Pancreas (tissue), 10 donors: ENCODE measurements around the gene PDE6G. TPM values are rescaled to one million over a fixed set of nuclear protein-coding genes. Genes with fewer than 3 reads are reported as not detected.

Experiments used
- ATAC-seq, 4 donors: fragments of 200-7000 bp; cut with Tn5 transposase; one replicate each; pipeline versions ENCODE4 v1.8.0 to v1.9.1; 2020; ENCODE audit warnings: mild to moderate bottlenecking in 4 of 4, moderate library complexity in 4 of 4
- DNase-seq, 6 donors: peaks; one replicate each; pipeline ENCODE4 v3.0.0-alpha.2; 2020
- FAIRE-seq: peaks from 2 replicates; lab custom pipeline; 2012; peaks lifted over from hg19 to GRCh38; lab: Jason Lieb, UNC
- H3K27ac ChIP-seq, 4 donors: fragments of 200-600 bp; sonication (generic); 1 replicate in 3 of 4; 2 replicates in 1 of 4; pipeline versions ENCODE4 v1.5.0 to v1.8.0; 2020
- H3K27me3 ChIP-seq, 4 donors: fragments of 200-600 bp; one replicate each; pipeline ENCODE4 v1.8.0; 2021
- H3K36me3 ChIP-seq, 3 donors: fragments of 200-600 bp; sonication (generic) in 1 of 3; one replicate each; pipeline versions ENCODE4 v1.5.0 to v1.8.0; 2020 to 2021
- H3K4me1 ChIP-seq, 3 donors: fragments of 200-600 bp; one replicate each; pipeline ENCODE4 v1.8.0; 2021
- H3K4me3 ChIP-seq, 4 donors: fragments of 200-600 bp; sonication (generic) in 2 of 4; one replicate each; pipeline versions ENCODE4 v1.5.0 to v1.8.0; 2020 to 2021
- H3K9me3 ChIP-seq, 4 donors: fragments of 200-600 bp; one replicate each; pipeline ENCODE4 v1.8.0; 2021
- WGBS, 2 donors: extraction: QIAGEN DNeasy Blood & Tissue Kit; methylation state at CpG; one replicate each; pipeline ENCODE4 v1.1.7; 2013; 5-methylcytosine and 5-hydroxymethylcytosine counted together
- intact Hi-C, 3 donors: fragments of 100-400 bp; cut with DNase I; formaldehyde crosslinking; loops; one replicate each; pipeline versions ENCODE4 v1.11.1 to v1.14.2; 2022
- polyA plus RNA-seq, 2 donors: library from polyadenylated mRNA; stranded (reverse); fragments of 200-250 nt; gene quantifications; one replicate each; pipeline ENCODE4 v1.2.3, GENCODE V29; 2013
- total RNA-seq, 6 donors: library from RNA; stranded (reverse); fragmentation: NEBNext Ultra II Directional in 4 of 6; extraction: Animal tissue kit (Norgen Biotek cat#: 25700) in 4 of 6; gene quantifications; one replicate each; pipeline versions ENCODE4 v1.2.1 to v1.2.4, GENCODE V29; 2021 to 2023
- TF ChIP-seq, protein P1 (sequence below), 4 donors: fragments of 200-600 bp; sonication (generic) in 3 of 4; IDR thresholded peaks; one replicate each; pipeline versions ENCODE4 v1.5.0 to v1.8.0; 2021; ENCODE audit warnings: antibody characterized with exemption in 4 of 4
- donor health status: healthy with polysubstance abuse.
- donor health status: DM: no; HTN: no; CAD: no; lungs with moderate emphysema.
- donor health status: DM: no; HTN: no; CAD: no.
- donor health status: control.
- donor health status: control.
- donor health status: Bipolar disorder and iron deficiency.
- donor health status: DM: yes; HTN: yes; CAD: no.
- donor health status: DM: no; HTN: no; CAD: no.
- donor health status: DM: no; HTN: no; CAD: no.
- donor health status: DM: yes; HTN: yes; CAD: no.

PDE6G gene
- total and polyA plus RNA-seq, 8 donors: 0.31 to 0.49 (median 0.42) TPM; not detected in 4

DNA sequence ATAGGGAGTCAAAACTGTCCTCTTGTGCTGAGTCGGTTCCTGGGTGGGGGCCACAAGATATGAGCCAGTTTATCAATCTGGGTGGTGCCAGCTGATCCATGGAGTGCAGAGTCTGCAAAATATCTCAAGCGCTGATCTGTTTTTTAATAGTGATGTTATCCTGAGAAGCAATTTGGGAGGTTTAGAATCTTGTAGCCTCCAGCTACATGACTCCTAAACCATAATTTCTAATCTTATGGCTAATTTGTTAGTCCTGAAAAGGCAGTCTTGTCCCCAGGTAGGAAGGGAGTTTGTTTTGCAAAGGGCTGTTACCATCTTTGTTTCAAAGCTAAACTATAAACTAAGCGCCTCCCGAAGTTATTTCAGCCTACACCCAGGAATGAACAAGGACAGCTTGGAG, 17.7 kb downstream of the PDE6G start:
- peaks cover 0 to 23% (median 7%) of the 10 kb centered on the region in 3 donors for H3K4me1 ChIP-seq
- intact Hi-C loops: no loop called here
- no peaks in the 10 kb centered on the region for H3K27me3 ChIP-seq
- ATAC-seq: no peak
- H3K9me3 ChIP-seq: no peaks in the 10 kb centered on the region
- no peaks in the 10 kb centered on the region for H3K36me3 ChIP-seq
- no peak overlapping the region for H3K27ac ChIP-seq
- WGBS, 2 donors: 62 to 70% methylated on average over 4 of the region's 4 CpGs
- no peak for FAIRE-seq
- no peak overlapping the region for H3K4me3 ChIP-seq
- DNase-seq: no peak
- TF ChIP-seq, protein P1, sequence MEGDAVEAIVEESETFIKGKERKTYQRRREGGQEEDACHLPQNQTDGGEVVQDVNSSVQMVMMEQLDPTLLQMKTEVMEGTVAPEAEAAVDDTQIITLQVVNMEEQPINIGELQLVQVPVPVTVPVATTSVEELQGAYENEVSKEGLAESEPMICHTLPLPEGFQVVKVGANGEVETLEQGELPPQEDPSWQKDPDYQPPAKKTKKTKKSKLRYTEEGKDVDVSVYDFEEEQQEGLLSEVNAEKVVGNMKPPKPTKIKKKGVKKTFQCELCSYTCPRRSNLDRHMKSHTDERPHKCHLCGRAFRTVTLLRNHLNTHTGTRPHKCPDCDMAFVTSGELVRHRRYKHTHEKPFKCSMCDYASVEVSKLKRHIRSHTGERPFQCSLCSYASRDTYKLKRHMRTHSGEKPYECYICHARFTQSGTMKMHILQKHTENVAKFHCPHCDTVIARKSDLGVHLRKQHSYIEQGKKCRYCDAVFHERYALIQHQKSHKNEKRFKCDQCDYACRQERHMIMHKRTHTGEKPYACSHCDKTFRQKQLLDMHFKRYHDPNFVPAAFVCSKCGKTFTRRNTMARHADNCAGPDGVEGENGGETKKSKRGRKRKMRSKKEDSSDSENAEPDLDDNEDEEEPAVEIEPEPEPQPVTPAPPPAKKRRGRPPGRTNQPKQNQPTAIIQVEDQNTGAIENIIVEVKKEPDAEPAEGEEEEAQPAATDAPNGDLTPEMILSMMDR (IDR thresholded peaks at IDR 0.05): no peak

DNA sequence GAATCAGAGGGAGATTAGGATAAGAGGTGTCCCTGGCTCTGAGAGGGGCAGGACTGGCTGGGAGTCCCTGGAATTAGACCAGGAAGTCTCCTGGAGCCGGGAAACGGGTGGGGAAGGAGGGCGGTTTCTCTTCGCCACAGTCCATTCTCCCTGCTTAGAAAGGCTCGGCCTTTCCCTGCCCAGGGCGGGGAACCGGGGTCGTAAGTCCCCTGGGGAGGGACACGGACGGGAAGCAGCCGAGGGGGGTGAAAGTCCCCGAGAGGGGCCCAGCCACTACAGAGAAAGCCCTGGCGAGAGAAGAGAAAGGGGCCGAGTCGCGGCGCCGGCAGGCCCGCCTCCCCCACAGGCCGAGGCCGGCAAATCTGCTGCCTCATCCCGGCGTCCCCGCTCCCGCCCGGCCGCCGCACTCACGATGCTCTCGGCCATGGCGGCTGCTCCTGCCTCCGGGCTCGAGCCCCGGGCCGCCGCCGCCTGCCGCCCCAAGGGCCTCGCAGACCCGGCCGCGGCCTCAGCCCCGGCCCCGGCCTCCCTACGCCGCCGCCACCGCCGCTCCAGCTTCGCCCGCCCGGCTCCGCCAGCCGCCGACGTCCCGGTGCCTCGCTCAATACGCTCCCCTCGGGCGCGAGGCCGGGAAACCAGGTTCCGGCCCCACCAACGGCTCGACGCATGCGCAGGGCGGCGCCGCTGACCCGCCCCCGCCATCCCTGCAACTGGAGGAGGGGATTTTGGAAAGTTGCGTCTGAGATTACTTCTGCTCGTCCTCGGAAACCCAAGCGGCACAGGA, 19.6 kb downstream of the PDE6G start, which contains the start of the genes NPLOC4 and TSPAN10:
Gene NPLOC4 (minus strand): TSS at position 608 of the 784 bp plus-strand sequence. CDS start 182 bp downstream, at position 426.
Gene TSPAN10 (plus strand): TSS at position 692 of the 784 bp plus-strand sequence. CDS start 5,217 bp downstream, outside the sequence.
- no peaks in the 10 kb centered on the region for H3K27me3 ChIP-seq
- peak within 1 kb of the TSS; percentile 74 to 95 (median 94) for H3K4me3 ChIP-seq
- ATAC-seq: peak; percentile 93 to 95 (median 93)
- no peaks in the 10 kb centered on the region for H3K9me3 ChIP-seq
- H3K27ac ChIP-seq: peak within 1 kb of the TSS; percentile 60 to 81 (median 78)
- TF ChIP-seq, protein P1 (IDR thresholded peaks at IDR 0.05): no peak
- intact Hi-C loops: no loop called here
- no peaks in the 10 kb centered on the region for H3K36me3 ChIP-seq
- 0 to 1% methylated on average over 57 to 77 of the region's 77 CpGs for WGBS, 2 donors
- DNase-seq: peak; percentile 69 to 98 (median 90)
- FAIRE-seq: no peak
- H3K4me1 ChIP-seq: peaks cover 0 to 23% (median 7%) of the 10 kb centered on the region in 3 donors

DNA sequence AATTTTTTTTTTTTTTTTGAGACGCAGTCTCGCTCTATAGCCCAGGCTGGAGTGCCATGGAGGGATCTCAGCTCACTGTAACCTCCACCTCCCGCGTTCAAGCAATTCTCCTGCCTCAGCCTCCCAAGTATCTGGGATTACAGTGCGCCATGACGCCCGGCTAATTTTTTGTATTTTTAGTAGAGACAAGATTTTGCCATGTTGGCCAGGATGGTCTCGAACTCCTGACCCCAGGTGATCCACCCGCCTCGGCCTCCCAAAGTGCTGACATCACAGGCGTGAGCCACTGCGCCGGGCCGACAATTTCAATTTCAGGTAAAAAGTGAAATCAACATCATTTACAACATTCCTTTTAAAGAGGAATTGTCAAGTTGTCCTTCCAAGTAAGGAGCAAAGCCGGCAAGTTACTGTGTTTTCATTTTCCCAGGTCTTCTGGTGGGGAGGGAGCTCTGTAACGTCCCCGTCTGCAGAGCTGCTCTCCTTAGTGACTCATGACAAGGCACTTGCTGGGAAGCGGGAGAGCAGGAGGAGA, 20.3 kb downstream of the PDE6G start:
- TF ChIP-seq, protein P1 (IDR thresholded peaks at IDR 0.05): no peak
- Histone ChIP-seq H3K4me1 (peaks cover 0 to 23% (median 7%) of the 10 kb centered on the region in 3 donors), H3K4me3 (peak overlapping the region; percentile 74 to 95 (median 94)), H3K36me3 (no peaks in the 10 kb centered on the region), H3K27me3 (no peaks in the 10 kb centered on the region), H3K27ac (peak overlapping the region; percentile 60 to 81 (median 78)), H3K9me3 (no peaks in the 10 kb centered on the region)
- intact Hi-C loops: no loop called here
- FAIRE-seq (no peak), DNase-seq (peak in 1 of 6 donors; percentile 20), ATAC-seq (peak; percentile 38 to 69 (median 55))
- WGBS, 2 donors: 18 to 24% methylated on average over 18 of the region's 18 CpGs

DNA sequence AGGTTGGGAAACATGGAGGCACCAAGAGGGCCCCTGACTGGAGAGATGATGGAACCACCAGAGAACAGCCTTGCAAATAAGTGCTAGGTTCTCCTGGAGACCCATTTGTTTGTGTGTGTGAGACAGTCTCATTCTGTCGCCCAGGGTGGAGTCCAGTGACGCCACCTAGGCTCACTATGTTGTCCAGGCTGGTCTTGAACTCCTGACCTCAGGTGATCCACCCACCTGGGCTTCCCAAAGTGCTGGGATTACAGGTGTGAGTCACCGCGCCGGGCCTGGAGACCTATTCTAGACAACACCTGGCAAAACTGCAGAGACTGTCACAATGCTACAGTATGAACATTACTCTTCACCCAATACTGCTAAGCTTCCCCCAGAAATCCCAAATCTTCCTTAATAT, 20.9 kb downstream of the PDE6G start:
- ATAC-seq (no peak), FAIRE-seq (no peak), DNase-seq (peak in 2 of 6 donors; percentile 12 to 19)
- WGBS, 2 donors: 79 to 82% methylated on average over 5 of the region's 5 CpGs
- Histone ChIP-seq H3K4me3 (peak overlapping the region in 1 of 4 donors; percentile 95), H3K27me3 (no peaks in the 10 kb centered on the region), H3K9me3 (no peaks in the 10 kb centered on the region), H3K27ac (no peak overlapping the region), H3K4me1 (peaks cover 0 to 23% (median 7%) of the 10 kb centered on the region in 3 donors), H3K36me3 (no peaks in the 10 kb centered on the region)
- intact Hi-C loops: no loop called here
- TF ChIP-seq, protein P1 (IDR thresholded peaks at IDR 0.05): no peak
